ENCODE measurements around the gene PRL. TPM values are rescaled to one million over a fixed set of nuclear protein-coding genes. Genes with fewer than 3 reads are reported as not detected.

Gene PRL
- total and polyA plus RNA-seq, 2 of the 8 experiments (the other 6 are each of a cell fraction or from before 2014, with no cell fraction given), result not detected

DNA sequence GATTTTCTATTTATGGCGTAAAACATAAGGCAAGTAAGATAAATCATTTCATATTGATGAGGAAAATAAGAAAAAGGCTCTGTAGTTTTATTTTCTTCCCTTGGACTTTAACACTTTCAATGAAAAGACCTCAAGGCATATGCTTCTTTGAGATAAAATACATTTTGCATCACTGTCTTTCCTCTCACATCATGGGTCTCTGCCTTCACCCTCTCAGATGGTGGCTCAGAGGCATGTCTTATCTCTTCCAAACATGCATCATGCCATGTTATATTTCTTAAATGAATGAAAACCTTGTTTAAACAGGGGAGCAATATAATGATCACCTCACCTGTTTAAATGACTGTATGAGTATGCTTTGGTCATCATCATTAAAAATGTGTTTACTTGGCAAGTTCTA lies 59.3 kb downstream of the PRL start:
- Histone ChIP-seq H2BK5ac (ENCODE audit: low read depth, low read length) (no peak overlapping the region), H2BK12ac (ENCODE audit: low read depth, low read length) (no peak overlapping the region), H3K56ac (replicated peaks; ENCODE audit: insufficient read length, low read depth, low read length) (no peak overlapping the region), H3K4me3 (ENCODE audit: extremely low read depth in 1 of 4, insufficient read depth in 2 of 4, low read depth in 3 of 4, low read length in 4 of 4) (no peak overlapping the region), H3K18ac (ENCODE audit: extremely low read depth, low read length) (no peak overlapping the region), H4K8ac (ENCODE audit: extremely low read depth, insufficient read depth, low read length) (no peak overlapping the region), H3K4ac (replicated peaks; ENCODE audit: insufficient read length, low read depth, low read length) (no peak overlapping the region), H3K14ac (ENCODE audit: insufficient read length) (no peak overlapping the region), H3K27ac (ENCODE audit: low read depth, low read length) (no peak overlapping the region), H3K27me3 (replicated peaks in 1 of 4; ENCODE audit: control insufficient read depth in 3 of 4, extremely low read depth in 1 of 4, insufficient read depth in 3 of 4, low read length in 3 of 4) (no peaks in the 10 kb centered on the region), H3K36me3 (ENCODE audit: control insufficient read depth in 2 of 4, insufficient read depth in 4 of 4, low read length in 3 of 4) (no peaks in the 10 kb centered on the region), H3K79me1 (ENCODE audit: low read depth, low read length) (no peaks in the 10 kb centered on the region), H2AK5ac (ENCODE audit: low read depth, low read length) (no peak overlapping the region), H3K4me1 (replicated peaks in 1 of 4; ENCODE audit: control insufficient read depth in 3 of 4, insufficient read depth in 4 of 4, low read length in 3 of 4) (no peaks in the 10 kb centered on the region), H2BK20ac (ENCODE audit: low read length) (no peak overlapping the region), H3K79me2 (ENCODE audit: control insufficient read depth in 1 of 2, insufficient read depth in 2 of 2, low read length in 2 of 2) (no peaks in the 10 kb centered on the region), H4K5ac (ENCODE audit: insufficient read length, low read depth, low read length) (no peak overlapping the region), H2AFZ (ENCODE audit: low read length) (no peak overlapping the region), H4K20me1 (replicated peaks in 1 of 2; ENCODE audit: control insufficient read depth in 1 of 2, insufficient read depth in 2 of 2, low read length in 2 of 2) (no peaks in the 10 kb centered on the region), H3K9me3 (ENCODE audit: insufficient read depth in 2 of 2, low read depth in 1 of 2, low read length in 1 of 2) (no peaks in the 10 kb centered on the region), H3K23ac (ENCODE audit: insufficient read length) (no peak overlapping the region), H4K91ac (replicated peaks; ENCODE audit: insufficient read length, low read length) (no peak overlapping the region), H2BK120ac (replicated peaks; ENCODE audit: low read depth, low read length) (no peak overlapping the region), H3K4me2 (ENCODE audit: insufficient read depth in 1 of 2, low read depth in 2 of 2, low read length in 2 of 2) (no peak overlapping the region), H3K9ac (replicated peaks in 1 of 4; ENCODE audit: extremely low read depth in 1 of 4, low read depth in 3 of 4, low read length in 3 of 4) (no peak overlapping the region), H3K23me2 (ENCODE audit: low read depth, low read length) (no peaks in the 10 kb centered on the region), H2BK15ac (ENCODE audit: low read length) (no peak overlapping the region)
- ChIA-PET CTCF (ENCODE audit: partially characterized antibody) (no interaction called here), POLR2A (ENCODE audit: partially characterized antibody) (no interaction called here)
- 0% methylated on average over 1 of the region's 1 CpG; no CpG with 5 or more reads in 1 of the 2 experiments for WGBS, 2 experiments (ENCODE audit: extremely low coverage in 1 of 2, insufficient coverage in 1 of 2, insufficient read length in 1 of 2, insufficient replicate concordance in 2 of 2, low coverage in 1 of 2, low lambda C conversion rate in 2 of 2, missing lambda C conversion rate in 1 of 2)
- DNase-seq (ENCODE audit: low read depth in 1 of 2, low spot score in 2 of 2) (no peak), FAIRE-seq (no peak)
- no peak for TF ChIP-seq BACH1 (IDR thresholded peaks at IDR 0.05; ENCODE audit: low read length)
- TF ChIP-seq RBBP5 (IDR thresholded peaks at IDR 0.05; ENCODE audit: borderline replicate concordance, low read depth, low read length), result no peak
- no peak for TF ChIP-seq YY1 (IDR thresholded peaks at IDR 0.05; ENCODE audit: low read depth, low read length)
- TF ChIP-seq ZNF274 (IDR thresholded peaks at IDR 0.05; ENCODE audit: borderline replicate concordance, extremely low read depth, low read length), result no peak
- no peak for TF ChIP-seq SP2 (IDR thresholded peaks at IDR 0.05; ENCODE audit: low read length)
- TF ChIP-seq RNF2 (IDR thresholded peaks at IDR 0.05; ENCODE audit: borderline replicate concordance, low read depth, low read length, missing control alignments, poor library complexity, severe bottlenecking), result no peak
- no peak for TF ChIP-seq ASH2L (IDR thresholded peaks at IDR 0.05; ENCODE audit: low read length)
- TF ChIP-seq CHD1 (IDR thresholded peaks at IDR 0.05; ENCODE audit: low read depth, low read length), result no peak
- no peak for TF ChIP-seq SP1 (IDR thresholded peaks at IDR 0.05; ENCODE audit: low read depth, low read length)
- TF ChIP-seq RXRA (IDR thresholded peaks at IDR 0.05; ENCODE audit: insufficient read depth, low read depth, low read length), result no peak
- TF ChIP-seq SAP30 (IDR thresholded peaks at IDR 0.05; ENCODE audit: insufficient read depth, insufficient replicate concordance, low read length), result no peak
- TF ChIP-seq EP300 (IDR thresholded peaks at IDR 0.05; ENCODE audit: borderline replicate concordance in 1 of 2, low read depth in 2 of 2, low read length in 2 of 2), result no peak
- no peak for TF ChIP-seq SIRT6 (IDR thresholded peaks at IDR 0.05; ENCODE audit: low read length)
- no peak for TF ChIP-seq SIX5 (IDR thresholded peaks at IDR 0.05; ENCODE audit: low read depth, low read length)
- no peak for TF ChIP-seq SP4 (IDR thresholded peaks at IDR 0.05; ENCODE audit: low read length)
- TF ChIP-seq CEBPB (IDR thresholded peaks at IDR 0.05; ENCODE audit: low read depth, low read length), result no peak
